NCI-H128 (cell line): ENCODE measurements around the gene H19.

ENCODE experiments used
- DNase-seq: peaks from one replicate; lab custom pipeline; 2025; ENCODE audit not compliant: unreplicated experiment; lab: John Stamatoyannopoulos, UW

The H19 gene

DNA sequence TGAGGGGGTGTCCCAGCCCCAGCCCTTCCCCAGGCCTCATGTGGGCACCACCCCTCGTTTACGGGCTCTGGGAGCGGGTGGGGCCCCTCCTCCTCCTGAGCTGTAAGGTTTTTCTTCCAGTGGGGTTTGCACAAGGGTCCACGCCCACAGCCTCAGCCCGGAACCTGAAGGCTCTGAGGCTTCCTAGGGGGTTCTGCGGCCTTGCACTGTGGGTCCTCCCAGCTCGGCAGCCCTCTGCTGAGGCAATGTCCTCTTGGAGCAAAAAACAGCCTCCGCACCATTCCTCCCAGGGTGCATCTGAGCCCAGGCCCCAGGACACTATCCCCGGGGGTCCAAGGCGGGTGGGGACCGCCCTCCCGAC lies 14.1 kb downstream of the H19 start:
- DNase-seq = no peak

GRCh38 chr11:1982873-1983600 lies 14.6 kb downstream of the H19 start:
- no peak for DNase-seq

- no peak for DNase-seq
These were observed 18.0 kb downstream of the H19 start for GRCh38 chr11:1979607-1980006.

DNA sequence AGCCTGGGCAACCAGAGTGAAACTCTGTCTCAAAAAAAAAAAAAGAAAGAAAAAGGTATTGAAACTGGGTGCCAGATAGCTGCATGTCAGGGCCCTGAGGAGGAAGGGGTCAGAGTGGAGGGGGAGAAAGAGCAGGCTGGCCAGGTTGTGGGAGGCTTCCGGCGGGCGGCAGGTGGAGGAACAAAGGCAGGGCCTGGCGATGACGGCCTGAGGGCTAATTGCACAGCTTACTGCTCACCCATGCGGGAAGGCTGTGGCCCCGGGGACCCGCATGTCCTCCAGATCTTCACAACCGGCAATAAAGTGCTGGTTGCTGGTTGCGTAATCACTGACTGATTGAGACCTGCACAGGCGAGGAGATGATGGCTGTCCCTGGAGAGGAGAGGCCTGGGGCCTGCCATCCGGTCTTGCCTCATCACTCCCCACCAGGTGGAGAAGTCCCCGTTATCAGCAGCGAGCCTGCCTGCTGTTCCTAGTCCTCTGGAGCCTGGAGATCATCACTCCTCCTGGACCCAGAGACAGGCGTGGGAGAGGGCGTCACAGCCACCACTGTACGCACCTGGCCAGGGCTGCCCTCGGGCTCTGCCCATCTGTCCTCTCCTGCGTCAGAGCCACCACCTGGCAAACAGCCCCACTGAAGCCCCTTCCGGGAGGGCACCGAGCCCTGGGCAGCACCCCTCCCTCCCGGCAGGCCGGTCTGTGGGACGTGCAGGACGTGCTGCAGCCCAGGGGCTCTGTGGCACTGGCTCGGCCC lies 18.7 kb downstream of the H19 start:
- no peak for DNase-seq

DNA sequence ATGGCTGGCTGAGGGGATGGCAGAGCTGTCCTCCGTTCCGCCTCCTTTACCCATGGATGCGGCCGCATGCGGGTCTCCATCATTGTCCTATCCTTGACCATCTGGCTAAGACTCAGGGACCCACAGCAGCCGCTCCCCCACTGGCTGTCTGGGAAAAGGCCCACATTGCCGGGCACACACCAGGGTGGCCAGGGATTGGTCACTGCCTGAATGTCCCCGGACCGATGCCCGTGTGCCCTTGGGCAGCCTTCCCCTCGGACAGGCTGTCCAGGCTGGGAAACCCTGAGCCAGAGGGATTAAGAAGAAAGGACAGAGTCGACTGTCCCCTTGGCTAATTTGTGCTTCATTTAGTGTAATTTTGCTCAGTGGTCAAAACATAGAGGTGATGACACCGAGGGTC lies 22.5 kb downstream of the H19 start:
- no peak for DNase-seq

- DNase-seq = no peak
These were observed 26.7 kb downstream of the H19 start for GRCh38 chr11:1970956-1971355.

- no peak for DNase-seq
These were observed 27.9 kb downstream of the H19 start for GRCh38 chr11:1969776-1970175.

- no peak for DNase-seq
These were observed 28.6 kb downstream of the H19 start for GRCh38 chr11:1969035-1969434.

- DNase-seq = no peak
These were observed 29.1 kb downstream of the H19 start for GRCh38 chr11:1968454-1969002.

DNA sequence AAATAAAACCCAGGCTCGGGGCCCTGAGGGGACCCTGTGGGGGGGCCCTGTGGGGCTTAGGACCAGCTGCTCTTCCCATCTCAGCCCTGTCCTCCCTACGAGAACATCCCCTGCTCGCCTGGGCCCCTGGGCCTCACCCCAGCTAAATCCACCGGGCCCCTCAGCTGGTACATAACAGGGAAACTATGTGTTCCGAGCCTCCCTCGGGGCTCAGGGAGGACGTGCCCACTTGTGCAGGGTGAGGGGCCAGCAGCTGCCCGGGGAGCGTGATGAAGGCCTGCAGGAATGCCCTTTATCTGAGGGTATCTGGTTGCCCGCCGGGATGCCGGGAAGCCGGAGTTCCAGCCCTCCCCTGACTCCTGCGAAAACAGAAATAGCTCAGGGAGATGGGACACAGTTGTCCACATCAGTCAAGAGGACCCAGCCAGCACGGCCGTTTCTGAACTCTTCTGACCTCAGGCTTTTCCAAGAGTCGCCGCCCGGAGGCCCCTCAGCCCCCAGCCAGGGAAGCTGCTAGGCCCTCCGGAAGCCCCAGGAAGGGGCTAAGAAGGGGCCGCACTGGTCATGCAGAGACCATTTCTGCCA lies 29.9 kb downstream of the H19 start:
- no peak for DNase-seq

GRCh38 chr11:1966531-1966930 lies 31.1 kb downstream of the H19 start:
- DNase-seq = no peak

DNA sequence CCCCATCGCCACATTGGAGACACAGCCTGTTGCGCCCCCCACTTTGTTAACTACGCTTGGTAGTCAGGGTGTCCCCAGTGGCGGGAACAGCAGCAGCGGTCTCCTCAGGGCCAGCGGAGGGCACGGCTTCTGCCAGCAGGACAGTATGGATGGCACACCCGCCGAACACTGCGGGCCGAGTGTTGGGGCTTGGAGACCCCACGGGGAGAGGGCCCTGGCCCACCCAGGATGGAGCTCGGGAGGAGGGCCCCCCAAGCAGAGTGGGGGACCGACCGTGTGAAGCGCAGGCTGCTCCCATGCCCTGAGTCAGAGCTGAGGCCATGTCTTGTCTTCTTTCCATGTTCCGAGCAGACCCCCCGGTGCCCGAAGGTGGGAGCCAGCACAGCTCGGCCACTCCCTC lies 32.7 kb downstream of the H19 start:
- no peak for DNase-seq

DNA sequence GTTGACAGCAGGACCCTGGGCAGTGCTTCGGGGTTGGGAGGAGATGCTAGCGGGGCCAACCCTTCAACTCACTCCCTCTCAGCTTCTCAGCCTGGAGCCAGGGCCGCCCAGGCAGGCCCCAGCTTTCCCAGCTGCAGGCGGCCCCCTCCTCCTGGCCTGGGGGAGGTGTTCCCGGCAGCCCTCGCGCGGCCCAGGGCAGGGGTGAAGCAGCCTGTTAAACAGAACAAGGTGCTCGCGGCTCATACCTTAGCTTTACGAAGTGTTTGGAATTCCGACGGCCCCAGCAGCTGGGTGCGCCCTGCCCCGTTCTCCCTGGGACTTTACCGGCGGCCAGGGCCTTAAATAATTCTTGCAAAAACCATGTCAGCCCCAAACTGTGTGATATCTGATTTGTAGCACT lies 33.3 kb downstream of the H19 start:
- no peak for DNase-seq

DNA sequence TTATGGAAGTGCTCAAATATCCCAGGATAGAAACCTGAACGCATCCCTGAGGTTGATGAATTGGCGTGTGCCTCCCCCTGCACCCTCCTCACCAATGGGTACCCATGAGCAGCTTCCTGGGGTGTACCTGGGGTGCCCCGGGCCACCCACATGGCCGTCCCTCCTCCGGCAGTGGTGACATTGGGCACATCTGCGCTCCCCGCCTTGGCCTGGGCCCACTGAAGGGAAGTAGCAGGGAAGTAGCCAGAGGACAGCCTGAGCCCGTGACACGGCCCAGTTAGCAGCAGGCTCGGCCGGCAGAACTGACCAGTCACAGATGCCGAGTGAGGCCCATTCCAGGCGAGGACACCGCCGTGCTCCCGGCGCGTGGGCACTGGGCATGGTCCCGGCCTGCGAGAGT lies 33.8 kb downstream of the H19 start:
- no peak for DNase-seq

DNA sequence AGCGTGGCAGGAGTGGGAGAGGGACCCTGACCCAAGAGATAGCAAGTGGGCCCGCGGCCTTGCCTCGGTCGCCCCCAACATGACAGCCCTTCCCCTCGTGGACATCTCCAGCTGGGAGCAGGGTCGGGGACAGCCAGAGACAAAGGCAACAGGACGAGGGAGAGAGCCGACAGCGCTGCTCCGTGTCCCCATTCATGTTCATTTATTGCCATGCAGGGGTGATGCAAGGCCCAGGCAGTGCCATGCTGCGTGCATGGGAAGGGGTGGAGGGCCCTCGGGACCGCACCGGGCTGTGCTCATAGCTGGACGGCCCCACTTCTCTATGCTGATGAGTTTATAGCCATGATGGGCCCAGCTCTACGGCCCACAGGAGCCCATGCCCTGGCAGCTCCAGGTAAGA lies 37.9 kb downstream of the H19 start:
- no peak for DNase-seq

GRCh38 chr11:1958367-1958766 lies 39.3 kb downstream of the H19 start:
- no peak for DNase-seq

GRCh38 chr11:1953489-1954266 lies 44.0 kb downstream of the H19 start:
- no peak for DNase-seq

- DNase-seq = no peak
These were observed 44.7 kb downstream of the H19 start for GRCh38 chr11:1952806-1953482.

DNA sequence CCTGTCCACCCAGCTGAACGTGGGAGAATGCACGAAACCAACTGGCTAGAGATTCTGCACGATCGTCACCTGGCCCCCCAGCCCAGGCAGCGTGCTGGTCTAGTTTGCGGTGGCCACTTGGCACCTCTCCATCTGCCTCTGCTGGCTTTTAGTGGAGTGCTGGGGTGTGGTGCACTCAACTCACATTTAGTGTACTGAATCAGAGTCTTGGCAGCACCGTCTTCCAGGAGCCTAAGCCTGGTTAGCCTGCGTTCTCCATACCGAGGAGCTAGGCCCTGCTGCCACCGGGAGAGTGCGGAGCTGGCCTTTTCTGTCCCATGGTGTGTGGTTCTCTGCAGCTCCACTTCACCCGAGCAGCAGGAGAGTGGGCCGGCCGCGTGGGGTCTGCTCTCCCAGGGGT lies 47.7 kb downstream of the H19 start:
- DNase-seq = no peak

DNA sequence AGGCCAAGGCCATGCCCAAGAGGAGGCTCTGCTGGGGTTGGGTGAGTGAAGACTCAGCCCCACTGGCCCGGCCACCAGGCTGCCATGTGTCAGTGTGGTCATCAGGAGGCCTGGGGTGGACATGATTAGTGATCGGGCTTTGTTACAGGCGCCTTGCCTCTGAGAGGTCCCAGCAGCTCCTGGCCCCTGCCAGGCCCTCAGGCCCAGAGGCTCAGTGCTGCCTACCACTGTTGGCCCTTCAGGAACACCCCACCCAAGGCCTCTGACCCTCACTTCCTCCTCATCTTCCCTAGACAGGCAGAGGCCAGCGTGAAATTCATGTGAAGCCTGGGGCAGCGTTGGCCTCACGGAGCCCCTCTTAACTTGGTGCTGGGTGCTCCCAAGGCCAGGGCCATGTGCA lies 48.3 kb downstream of the H19 start:
- DNase-seq = no peak

- DNase-seq = no peak
These were observed 49.3 kb downstream of the H19 start for GRCh38 chr11:1948389-1948788.
